ENCODE data around the gene PAX6.

DNA sequence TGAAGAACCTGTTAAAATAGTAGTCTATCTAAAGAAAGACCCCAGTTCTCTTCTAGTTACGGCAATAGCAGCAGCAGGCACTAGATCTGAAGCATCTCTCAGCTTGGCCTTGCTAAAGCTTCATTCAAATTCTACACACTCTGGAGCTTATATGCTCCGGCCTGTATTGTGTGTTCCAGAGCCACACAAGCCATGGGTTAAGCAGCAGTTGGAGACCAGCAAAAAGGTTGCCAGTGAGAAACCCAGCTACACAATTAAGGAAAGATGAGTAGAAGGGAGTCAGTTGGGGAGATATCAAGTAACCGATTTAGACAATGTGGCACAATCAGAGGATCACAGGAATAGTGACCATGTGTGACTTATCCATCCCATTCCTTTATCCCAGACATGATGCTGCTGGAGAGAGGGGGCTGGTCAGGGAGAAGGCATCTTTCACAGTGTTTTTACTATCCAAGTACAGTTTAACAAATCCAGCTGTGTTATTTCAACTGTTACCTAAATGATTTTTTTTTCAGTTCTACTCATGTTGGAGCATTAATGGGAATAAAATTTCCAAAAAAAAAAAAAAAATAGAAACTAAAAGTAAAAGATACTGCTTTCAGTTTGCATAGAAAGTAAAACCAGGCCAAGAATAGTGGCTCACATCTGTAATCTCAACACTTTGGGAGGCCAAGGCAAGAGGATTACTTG, 41.0 kb downstream of the PAX6 start:
- no peak for TF ChIP-seq CSDC2 (CRISPR knock-in tag; IDR thresholded peaks at IDR 0.05)
- no peak for TF ChIP-seq RARB (CRISPR knock-in tag; IDR thresholded peaks at IDR 0.05)
- no peak for TF ChIP-seq SNAI2 (CRISPR knock-in tag; IDR thresholded peaks at IDR 0.05)
- no peak for TF ChIP-seq ARNTL (CRISPR knock-in tag; IDR thresholded peaks at IDR 0.05; ENCODE audit: borderline replicate concordance, low read depth)
- TF ChIP-seq, protein P1, sequence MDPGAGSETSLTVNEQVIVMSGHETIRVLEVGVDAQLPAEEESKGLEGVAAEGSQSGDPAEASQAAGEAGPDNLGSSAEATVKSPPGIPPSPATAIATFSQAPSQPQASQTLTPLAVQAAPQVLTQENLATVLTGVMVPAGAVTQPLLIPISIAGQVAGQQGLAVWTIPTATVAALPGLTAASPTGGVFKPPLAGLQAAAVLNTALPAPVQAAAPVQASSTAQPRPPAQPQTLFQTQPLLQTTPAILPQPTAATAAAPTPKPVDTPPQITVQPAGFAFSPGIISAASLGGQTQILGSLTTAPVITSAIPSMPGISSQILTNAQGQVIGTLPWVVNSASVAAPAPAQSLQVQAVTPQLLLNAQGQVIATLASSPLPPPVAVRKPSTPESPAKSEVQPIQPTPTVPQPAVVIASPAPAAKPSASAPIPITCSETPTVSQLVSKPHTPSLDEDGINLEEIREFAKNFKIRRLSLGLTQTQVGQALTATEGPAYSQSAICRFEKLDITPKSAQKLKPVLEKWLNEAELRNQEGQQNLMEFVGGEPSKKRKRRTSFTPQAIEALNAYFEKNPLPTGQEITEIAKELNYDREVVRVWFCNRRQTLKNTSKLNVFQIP (CRISPR knock-in tag; IDR thresholded peaks at IDR 0.05; ENCODE audit: borderline replicate concordance, low read depth): no peak
- TF ChIP-seq, protein P2, sequence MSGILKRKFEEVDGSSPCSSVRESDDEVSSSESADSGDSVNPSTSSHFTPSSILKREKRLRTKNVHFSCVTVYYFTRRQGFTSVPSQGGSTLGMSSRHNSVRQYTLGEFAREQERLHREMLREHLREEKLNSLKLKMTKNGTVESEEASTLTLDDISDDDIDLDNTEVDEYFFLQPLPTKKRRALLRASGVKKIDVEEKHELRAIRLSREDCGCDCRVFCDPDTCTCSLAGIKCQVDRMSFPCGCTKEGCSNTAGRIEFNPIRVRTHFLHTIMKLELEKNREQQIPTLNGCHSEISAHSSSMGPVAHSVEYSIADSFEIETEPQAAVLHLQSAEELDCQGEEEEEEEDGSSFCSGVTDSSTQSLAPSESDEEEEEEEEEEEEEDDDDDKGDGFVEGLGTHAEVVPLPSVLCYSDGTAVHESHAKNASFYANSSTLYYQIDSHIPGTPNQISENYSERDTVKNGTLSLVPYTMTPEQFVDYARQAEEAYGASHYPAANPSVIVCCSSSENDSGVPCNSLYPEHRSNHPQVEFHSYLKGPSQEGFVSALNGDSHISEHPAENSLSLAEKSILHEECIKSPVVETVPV (CRISPR knock-in tag; IDR thresholded peaks at IDR 0.05): no peak
- no peak for TF ChIP-seq BACH2 (CRISPR knock-in tag; IDR thresholded peaks at IDR 0.05; ENCODE audit: borderline replicate concordance)
- TF ChIP-seq, protein P3, sequence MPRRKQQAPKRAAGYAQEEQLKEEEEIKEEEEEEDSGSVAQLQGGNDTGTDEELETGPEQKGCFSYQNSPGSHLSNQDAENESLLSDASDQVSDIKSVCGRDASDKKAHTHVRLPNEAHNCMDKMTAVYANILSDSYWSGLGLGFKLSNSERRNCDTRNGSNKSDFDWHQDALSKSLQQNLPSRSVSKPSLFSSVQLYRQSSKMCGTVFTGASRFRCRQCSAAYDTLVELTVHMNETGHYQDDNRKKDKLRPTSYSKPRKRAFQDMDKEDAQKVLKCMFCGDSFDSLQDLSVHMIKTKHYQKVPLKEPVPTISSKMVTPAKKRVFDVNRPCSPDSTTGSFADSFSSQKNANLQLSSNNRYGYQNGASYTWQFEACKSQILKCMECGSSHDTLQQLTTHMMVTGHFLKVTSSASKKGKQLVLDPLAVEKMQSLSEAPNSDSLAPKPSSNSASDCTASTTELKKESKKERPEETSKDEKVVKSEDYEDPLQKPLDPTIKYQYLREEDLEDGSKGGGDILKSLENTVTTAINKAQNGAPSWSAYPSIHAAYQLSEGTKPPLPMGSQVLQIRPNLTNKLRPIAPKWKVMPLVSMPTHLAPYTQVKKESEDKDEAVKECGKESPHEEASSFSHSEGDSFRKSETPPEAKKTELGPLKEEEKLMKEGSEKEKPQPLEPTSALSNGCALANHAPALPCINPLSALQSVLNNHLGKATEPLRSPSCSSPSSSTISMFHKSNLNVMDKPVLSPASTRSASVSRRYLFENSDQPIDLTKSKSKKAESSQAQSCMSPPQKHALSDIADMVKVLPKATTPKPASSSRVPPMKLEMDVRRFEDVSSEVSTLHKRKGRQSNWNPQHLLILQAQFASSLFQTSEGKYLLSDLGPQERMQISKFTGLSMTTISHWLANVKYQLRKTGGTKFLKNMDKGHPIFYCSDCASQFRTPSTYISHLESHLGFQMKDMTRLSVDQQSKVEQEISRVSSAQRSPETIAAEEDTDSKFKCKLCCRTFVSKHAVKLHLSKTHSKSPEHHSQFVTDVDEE (CRISPR knock-in tag; IDR thresholded peaks at IDR 0.05): no peak
